Mucosa of rectum (tissue), 2 donors: Measurements from ENCODE around the gene CHCHD1.
A peak's percentile ranks its signal among the peaks of the same experiment; 100 is the strongest.

Source experiments
- H3K27ac ChIP-seq, 2 donors: one replicate each; pipeline ENCODE4 v1.7.0; 2013; ENCODE audit warnings: inconsistent platforms in 2 of 2, low read depth in 2 of 2, low read length in 2 of 2
- H3K27me3 ChIP-seq, 2 donors: one replicate each; pipeline ENCODE4 v1.7.0; 2013; ENCODE audit warnings: low read length in 2 of 2; ENCODE audit not compliant: control insufficient read depth in 2 of 2, insufficient read depth in 2 of 2
- H3K36me3 ChIP-seq, 2 donors: one replicate each; pipeline ENCODE4 v1.7.0; 2013; ENCODE audit warnings: low read length in 2 of 2; ENCODE audit not compliant: control insufficient read depth in 2 of 2, insufficient read depth in 2 of 2
- H3K4me1 ChIP-seq, 2 donors: one replicate each; pipeline ENCODE4 v1.7.0; 2013; ENCODE audit warnings: low read length in 2 of 2, mild to moderate bottlenecking in 1 of 2; ENCODE audit not compliant: control insufficient read depth in 2 of 2, insufficient read depth in 2 of 2
- H3K4me3 ChIP-seq, 2 donors: one replicate each; pipeline ENCODE4 v1.7.0; 2013; ENCODE audit warnings: low read length in 2 of 2
- H3K9ac ChIP-seq, 2 donors: one replicate each; pipeline ENCODE4 v1.7.0; 2013; ENCODE audit warnings: low read length in 2 of 2, low read depth in 1 of 2, mild to moderate bottlenecking in 1 of 2
- H3K9me3 ChIP-seq, 2 donors: one replicate each; pipeline ENCODE4 v1.7.0; 2013; ENCODE audit warnings: low read length in 2 of 2; ENCODE audit not compliant: control insufficient read depth in 2 of 2
- donor health status: healthy.
- donor health status: Normal muscosa, but diverticular disease.

CHCHD1 gene

DNA sequence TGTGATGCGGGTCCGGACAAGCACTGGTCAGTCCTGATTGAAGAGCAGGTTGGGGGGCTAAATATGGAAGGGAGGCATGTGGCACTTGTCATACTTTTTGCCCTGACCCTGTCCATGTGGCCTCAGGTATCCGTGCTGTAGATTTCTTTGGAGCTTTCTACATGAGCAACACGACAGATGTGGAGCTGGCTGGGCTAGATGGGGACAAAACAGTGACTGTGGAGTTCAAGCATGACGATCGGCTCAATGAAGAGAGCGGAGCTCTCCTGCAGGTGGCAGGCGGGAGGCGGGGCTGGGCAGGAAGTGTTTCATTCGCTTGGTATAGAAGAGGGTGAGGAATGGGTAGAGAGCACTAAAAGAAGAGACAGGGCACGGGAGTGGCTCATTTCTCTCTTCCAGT, 13.0 kb upstream of the CHCHD1 start:
- H3K27ac ChIP-seq: no peak overlapping the region

GRCh38 chr10:73769396-73769795, 12.5 kb upstream of the CHCHD1 start:
- Histone ChIP-seq H3K4me1 (peaks cover 15 to 21% of the 10 kb centered on the region in 2 donors), H3K36me3 (peaks cover 64 to 66% of the 10 kb centered on the region in 2 donors), H3K9me3 (no peaks in the 10 kb centered on the region), H3K27me3 (no peaks in the 10 kb centered on the region), H3K4me3 (no peak overlapping the region), H3K9ac (no peak overlapping the region), H3K27ac (no peak overlapping the region)

More for the DNA sequence above, 13.0 kb upstream of the CHCHD1 start:
- Histone ChIP-seq H3K27me3 (no peaks in the 10 kb centered on the region), H3K4me1 (peaks cover 10 to 17% of the 10 kb centered on the region in 2 donors), H3K36me3 (peaks cover 67 to 68% of the 10 kb centered on the region in 2 donors), H3K9me3 (no peaks in the 10 kb centered on the region), H3K4me3 (no peak overlapping the region), H3K9ac (no peak overlapping the region)

DNA sequence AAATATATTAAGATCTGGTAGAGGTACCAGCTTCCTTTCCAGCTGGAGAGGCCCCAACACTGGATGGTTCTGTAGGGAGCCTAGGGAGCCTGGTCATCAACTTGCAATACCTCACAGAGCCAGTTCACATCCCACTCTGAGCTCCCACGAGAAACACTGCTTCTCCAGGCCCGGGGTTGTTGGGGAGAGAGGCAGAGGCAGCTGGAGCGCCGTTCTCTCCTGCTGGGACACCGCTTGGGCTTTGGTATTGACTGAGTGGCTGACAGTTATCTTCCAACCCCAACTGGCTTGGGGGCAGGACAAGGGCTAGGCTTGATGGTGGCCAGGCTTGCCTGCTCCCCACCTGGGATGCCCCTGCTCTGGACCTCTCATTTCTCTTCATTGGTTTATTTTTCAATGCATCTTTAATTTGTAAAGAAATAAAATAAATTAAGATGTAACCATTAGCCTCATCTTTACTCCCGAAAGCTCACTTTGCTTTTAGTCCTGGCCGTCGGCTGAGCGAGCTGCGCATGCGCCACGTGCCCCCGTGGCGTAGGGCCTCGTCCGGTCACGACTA, 10.0 kb upstream of the CHCHD1 start:
- peak overlapping the region; percentile 72 to 89 for H3K4me3 ChIP-seq
- peaks cover 21 to 30% of the 10 kb centered on the region in 2 donors for H3K4me1 ChIP-seq
- peaks cover 47 to 56% of the 10 kb centered on the region in 2 donors for H3K36me3 ChIP-seq
- H3K27me3 ChIP-seq: no peaks in the 10 kb centered on the region
- H3K9me3 ChIP-seq: no peaks in the 10 kb centered on the region
- H3K27ac ChIP-seq: peak overlapping the region; percentile 95 to 98
- peak overlapping the region; percentile 77 to 83 for H3K9ac ChIP-seq

GRCh38 chr10:73772281-73773151, 9.3 kb upstream of the CHCHD1 start:
- Histone ChIP-seq H3K27ac (peak overlapping the region; percentile 95 to 98), H3K9me3 (no peaks in the 10 kb centered on the region), H3K4me1 (peaks cover 21 to 30% of the 10 kb centered on the region in 2 donors), H3K36me3 (peaks cover 45 to 55% of the 10 kb centered on the region in 2 donors), H3K4me3 (peak overlapping the region; percentile 72 to 89), H3K9ac (peak overlapping the region; percentile 83 to 85), H3K27me3 (no peaks in the 10 kb centered on the region)

- H3K4me1 ChIP-seq: peaks cover 21 to 30% of the 10 kb centered on the region in 2 donors
- H3K27ac ChIP-seq: peak overlapping the region; percentile 95 to 98
- peak overlapping the region; percentile 83 to 85 for H3K9ac ChIP-seq
- H3K9me3 ChIP-seq: no peaks in the 10 kb centered on the region
- H3K36me3 ChIP-seq: peaks cover 39 to 49% of the 10 kb centered on the region in 2 donors
- peak overlapping the region; percentile 72 to 89 for H3K4me3 ChIP-seq
- no peaks in the 10 kb centered on the region for H3K27me3 ChIP-seq
Measured at GRCh38 chr10:73773152-73773879, 8.5 kb upstream of the CHCHD1 start.

- Histone ChIP-seq H3K9me3 (no peaks in the 10 kb centered on the region), H3K9ac (peak overlapping the region in 1 of 2 donors; percentile 32), H3K27ac (no peak overlapping the region), H3K36me3 (peaks cover 30 to 37% of the 10 kb centered on the region in 2 donors), H3K4me3 (peak overlapping the region in 1 of 2 donors; percentile 53), H3K4me1 (peaks cover 21 to 30% of the 10 kb centered on the region in 2 donors), H3K27me3 (no peaks in the 10 kb centered on the region)
Measured at GRCh38 chr10:73774637-73775036, 7.2 kb upstream of the CHCHD1 start.

DNA sequence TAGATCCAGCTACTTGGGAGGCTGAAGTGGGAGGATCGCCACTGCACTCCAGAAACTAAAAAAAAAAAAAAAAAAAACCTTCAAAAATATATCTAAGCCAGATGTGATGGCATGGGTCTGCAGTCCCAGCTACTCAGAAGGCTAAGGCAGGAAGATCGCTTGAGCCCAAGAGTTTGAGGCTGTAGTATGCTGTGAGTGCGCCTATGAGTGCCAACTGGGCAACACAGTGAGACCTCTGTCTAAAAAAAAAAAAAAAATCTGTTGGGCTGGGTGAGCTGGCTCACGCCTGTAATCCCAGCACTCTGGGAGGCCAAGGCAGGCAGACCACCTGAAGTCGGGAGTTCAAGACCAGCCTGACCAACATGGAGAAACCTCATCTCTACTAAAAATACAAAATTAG, 2.8 kb upstream of the CHCHD1 start:
- no peak overlapping the region for H3K27ac ChIP-seq
- H3K27me3 ChIP-seq: no peaks in the 10 kb centered on the region
- no peaks in the 10 kb centered on the region for H3K9me3 ChIP-seq
- no peak overlapping the region for H3K9ac ChIP-seq
- H3K4me1 ChIP-seq: peaks cover 17 to 33% of the 10 kb centered on the region in 2 donors
- H3K4me3 ChIP-seq: no peak overlapping the region
- peaks cover 17 to 18% of the 10 kb centered on the region in 2 donors for H3K36me3 ChIP-seq

- H3K4me3 ChIP-seq: no peak overlapping the region
- no peak overlapping the region for H3K27ac ChIP-seq
- H3K4me1 ChIP-seq: peaks cover 13 to 30% of the 10 kb centered on the region in 2 donors
- H3K9ac ChIP-seq: no peak overlapping the region
- no peaks in the 10 kb centered on the region for H3K9me3 ChIP-seq
- H3K36me3 ChIP-seq: peaks cover 15 to 18% of the 10 kb centered on the region in 2 donors
- H3K27me3 ChIP-seq: no peaks in the 10 kb centered on the region
Measured at GRCh38 chr10:73779539-73780197, 2.2 kb upstream of the CHCHD1 start.

- Histone ChIP-seq H3K36me3 (peaks cover 11 to 18% of the 10 kb centered on the region in 2 donors), H3K9ac (no peak overlapping the region), H3K4me3 (no peak overlapping the region), H3K27ac (no peak overlapping the region), H3K4me1 (peaks cover 14 to 29% of the 10 kb centered on the region in 2 donors), H3K9me3 (no peaks in the 10 kb centered on the region), H3K27me3 (no peaks in the 10 kb centered on the region)
Measured at GRCh38 chr10:73780301-73780700, 1.5 kb upstream of the CHCHD1 start.
